ENCODE measurements around the gene TXNRD1.
A peak's percentile ranks its signal among the peaks of the same experiment; 100 is the strongest.

The TXNRD1 gene

GRCh38 chr12:104355630-104356029 lies 140.1 kb downstream of the TXNRD1 start:
- no peak for TF ChIP-seq CTCF (IDR thresholded peaks at IDR 0.05; ENCODE audit: insufficient read depth, low read depth, low read length, missing control alignments)
- no peak for DNase-seq (ENCODE audit: low read depth)
- H3K4me3 ChIP-seq (ENCODE audit: low read length): no peak overlapping the region

GRCh38 chr12:104356231-104357115 lies 140.9 kb downstream of the TXNRD1 start:
- no peak overlapping the region for H3K4me3 ChIP-seq (ENCODE audit: low read length)
- no peak for DNase-seq (ENCODE audit: low read depth)
- no peak for TF ChIP-seq CTCF (IDR thresholded peaks at IDR 0.05; ENCODE audit: insufficient read depth, low read depth, low read length, missing control alignments)

GRCh38 chr12:104357421-104357952 lies 141.9 kb downstream of the TXNRD1 start:
- TF ChIP-seq CTCF (IDR thresholded peaks at IDR 0.05; ENCODE audit: insufficient read depth, low read depth, low read length, missing control alignments): no peak
- no peak for DNase-seq (ENCODE audit: low read depth)

GRCh38 chr12:104358353-104359003 lies 142.9 kb downstream of the TXNRD1 start:
- DNase-seq (ENCODE audit: low read depth): peak; percentile 65

More at GRCh38 chr12:104357421-104357952, 141.9 kb downstream of the TXNRD1 start:
- H3K4me3 ChIP-seq (ENCODE audit: low read length): no peak overlapping the region

DNA sequence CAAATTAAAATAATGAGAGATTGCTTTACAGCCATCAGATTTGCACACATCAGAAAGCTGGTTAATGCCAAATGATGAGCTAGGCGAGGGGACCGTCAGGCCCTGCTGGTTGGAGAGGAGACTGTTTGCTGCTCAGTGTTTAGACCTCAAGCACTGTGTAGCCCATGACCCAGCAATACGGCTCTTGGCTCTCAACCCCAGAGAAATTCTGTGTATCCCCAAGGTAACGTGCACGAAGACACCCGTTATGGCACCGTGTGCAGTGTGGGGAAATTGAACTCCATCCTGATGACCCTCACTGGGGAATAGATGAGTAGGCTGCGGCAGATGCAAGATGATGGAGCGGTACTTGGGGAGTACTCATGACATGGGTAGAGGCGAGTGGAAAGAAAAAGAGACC lies 143.6 kb downstream of the TXNRD1 start:
- no peak for TF ChIP-seq CTCF (IDR thresholded peaks at IDR 0.05; ENCODE audit: insufficient read depth, low read depth, low read length, missing control alignments)
- H3K4me3 ChIP-seq (ENCODE audit: low read length): no peak overlapping the region
- no peak for DNase-seq (ENCODE audit: low read depth)

More at GRCh38 chr12:104358353-104359003, 142.9 kb downstream of the TXNRD1 start:
- H3K4me3 ChIP-seq (ENCODE audit: low read length): no peak overlapping the region
- TF ChIP-seq CTCF (IDR thresholded peaks at IDR 0.05; ENCODE audit: insufficient read depth, low read depth, low read length, missing control alignments): peak; percentile 90

- no peak for DNase-seq (ENCODE audit: low read depth)
- no peak for TF ChIP-seq CTCF (IDR thresholded peaks at IDR 0.05; ENCODE audit: insufficient read depth, low read depth, low read length, missing control alignments)
- H3K4me3 ChIP-seq (ENCODE audit: low read length): no peak overlapping the region
These were observed 144.6 kb downstream of the TXNRD1 start for GRCh38 chr12:104360157-104360556.

Data from epithelial cell of esophagus (primary cell).